ENCODE data around the gene ZNF740.

- TF ChIP-seq YY1 (IDR thresholded peaks at IDR 0.05; ENCODE audit: insufficient read depth, insufficient read length), result no peak
- no peak for TF ChIP-seq ZNF274 (IDR thresholded peaks at IDR 0.05; ENCODE audit: low read depth, low read length)
- TF ChIP-seq SUZ12 (IDR thresholded peaks at IDR 0.05; ENCODE audit: extremely low read depth, insufficient read depth, insufficient read length), result no peak
These were observed 33.7 kb downstream of the ZNF740 start for GRCh38 chr12:53214221-53214620.
